ENCODE data around the gene AFG1L.
"Not testable (repeated sequence)": the region's sequence is repeated elsewhere in the genome, so short reads cannot be mapped to it uniquely, and the experiment has no call there.

The AFG1L gene

DNA sequence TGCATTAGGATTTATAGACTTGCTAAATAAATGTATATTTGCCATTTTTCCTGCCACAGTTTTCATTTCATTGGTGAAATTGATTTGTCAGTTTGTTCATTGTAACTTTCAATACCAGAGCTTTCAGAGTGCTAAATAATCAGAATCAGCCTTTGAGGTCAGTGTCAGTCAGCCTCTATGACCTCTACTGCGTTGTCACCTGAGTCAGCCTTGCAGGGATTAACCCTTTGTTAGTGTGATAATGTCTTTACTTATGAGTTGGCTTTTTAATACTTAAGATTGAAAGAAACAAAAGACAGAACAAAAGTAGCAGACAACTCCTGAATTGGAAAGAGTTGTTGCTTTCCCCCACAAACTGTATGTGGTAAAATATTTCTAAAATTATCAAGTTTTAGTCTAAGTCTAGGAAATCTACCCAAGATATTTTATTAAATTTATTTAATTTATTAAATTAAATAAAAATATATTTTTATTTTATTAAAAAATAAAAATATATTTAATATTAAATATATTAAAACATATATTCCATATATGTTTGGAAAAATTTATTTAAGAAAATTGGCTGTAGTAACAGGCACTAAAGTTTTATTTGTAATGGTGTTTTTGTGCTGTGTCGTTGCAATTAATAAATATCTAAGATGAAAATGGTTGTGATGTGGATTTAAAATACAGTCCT lies 125.2 kb downstream of the AFG1L start:
- DNase-seq = no peak

GRCh38 chr6:108421366-108421765 lies 126.5 kb downstream of the AFG1L start:
- DNase-seq = no peak

DNA sequence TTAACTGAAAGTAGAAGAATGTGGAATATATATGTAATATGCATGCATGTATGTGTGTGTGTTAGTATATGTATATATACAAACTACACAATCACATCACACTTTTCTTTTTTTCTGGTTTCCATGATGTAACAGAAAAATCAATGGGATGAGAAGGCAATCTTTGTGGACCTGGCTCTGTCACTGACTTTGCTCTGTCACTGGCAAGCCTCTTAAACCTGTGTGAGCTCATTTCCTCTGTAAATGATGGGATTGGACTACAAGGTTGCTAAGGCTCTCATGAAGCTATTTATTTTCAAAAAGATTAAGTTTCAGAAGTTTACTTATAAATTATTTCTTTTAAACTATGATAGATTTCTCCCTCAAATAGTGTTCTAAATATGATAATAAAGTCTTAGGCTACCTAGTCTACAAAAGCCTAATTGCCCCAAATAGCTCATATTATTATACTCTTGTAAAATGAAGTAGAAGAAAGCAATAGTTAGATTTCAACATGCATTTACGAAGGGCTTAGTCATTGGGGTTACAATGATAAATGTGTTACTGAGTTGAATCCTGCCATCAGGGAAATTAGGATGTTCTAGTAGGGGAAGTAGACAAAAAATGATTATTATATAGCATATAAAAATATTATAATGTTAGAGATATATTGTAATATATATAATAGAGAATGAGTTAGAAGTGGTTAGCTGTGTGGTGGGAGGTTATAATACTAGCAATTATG lies 129.3 kb downstream of the AFG1L start:
- no peak for DNase-seq

- DNase-seq = no peak
Measured at GRCh38 chr6:108425428-108425827, 130.6 kb downstream of the AFG1L start.

- DNase-seq = no peak
Measured at GRCh38 chr6:108432143-108432542, 137.3 kb downstream of the AFG1L start.

- DNase-seq = no peak
Measured at GRCh38 chr6:108432792-108433191, 137.9 kb downstream of the AFG1L start.

GRCh38 chr6:108434222-108434621 lies 139.4 kb downstream of the AFG1L start:
- DNase-seq = no peak

DNA sequence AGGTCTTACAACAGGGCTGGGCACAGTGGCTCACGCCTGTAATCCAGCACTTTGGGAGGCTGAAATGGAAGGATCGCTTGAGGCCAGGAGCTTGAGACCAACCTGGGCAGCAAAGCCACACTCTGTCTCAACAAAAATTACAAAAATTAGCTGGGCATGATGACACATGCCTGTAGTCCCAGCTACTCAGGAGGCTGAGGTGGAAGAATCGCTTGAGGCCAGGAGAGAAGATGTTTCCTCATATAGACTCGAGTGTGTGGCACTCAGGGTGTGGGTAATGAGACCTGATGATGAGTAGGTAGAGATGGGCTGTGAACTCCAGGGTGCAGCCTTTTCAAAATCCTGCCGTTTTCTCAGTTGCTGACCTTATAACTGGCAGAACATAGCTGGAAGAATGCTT lies 140.5 kb downstream of the AFG1L start:
- no peak for DNase-seq

- no peak for DNase-seq
Measured at GRCh38 chr6:108436771-108437170, 141.9 kb downstream of the AFG1L start.

GRCh38 chr6:108437821-108438220 lies 143.0 kb downstream of the AFG1L start:
- DNase-seq = no peak

DNA sequence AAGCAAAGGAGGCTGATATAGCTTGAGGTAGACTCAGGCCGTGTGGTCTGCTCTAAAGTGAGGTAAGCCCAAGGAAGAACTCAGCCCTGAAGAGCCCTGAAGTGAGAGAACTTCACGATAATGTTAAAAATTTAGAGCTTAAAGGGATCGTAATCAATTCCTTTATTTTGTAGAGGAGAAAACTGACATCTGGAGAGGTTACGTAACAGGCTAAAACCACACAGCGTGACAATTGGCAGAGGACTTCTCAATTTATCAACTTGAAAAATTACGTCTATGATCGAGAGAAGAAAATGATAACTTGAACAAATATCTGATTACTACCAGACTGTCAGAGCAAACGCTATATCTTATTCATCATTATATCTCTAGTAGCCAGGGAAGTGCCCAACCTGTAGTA lies 144.1 kb downstream of the AFG1L start:
- no peak for DNase-seq

DNA sequence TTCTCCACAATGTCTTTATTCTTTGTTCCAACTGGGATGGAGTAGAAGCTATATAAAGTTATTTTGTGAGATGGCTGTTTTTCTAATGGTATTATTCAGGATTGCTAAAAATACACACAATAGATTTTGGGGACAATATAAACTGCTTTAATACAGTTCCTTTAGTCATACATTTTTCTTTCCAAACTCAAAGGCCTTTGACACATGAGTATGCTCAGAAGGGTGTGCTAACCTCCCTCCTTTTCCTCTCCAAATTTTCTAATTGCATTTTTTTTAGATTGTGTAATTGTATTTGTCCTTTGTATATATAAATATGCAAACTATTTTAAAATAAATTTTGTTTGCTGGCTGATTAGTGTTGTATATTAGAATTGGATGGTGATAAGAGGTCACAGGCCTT lies 146.3 kb downstream of the AFG1L start:
- DNase-seq = no peak

DNA sequence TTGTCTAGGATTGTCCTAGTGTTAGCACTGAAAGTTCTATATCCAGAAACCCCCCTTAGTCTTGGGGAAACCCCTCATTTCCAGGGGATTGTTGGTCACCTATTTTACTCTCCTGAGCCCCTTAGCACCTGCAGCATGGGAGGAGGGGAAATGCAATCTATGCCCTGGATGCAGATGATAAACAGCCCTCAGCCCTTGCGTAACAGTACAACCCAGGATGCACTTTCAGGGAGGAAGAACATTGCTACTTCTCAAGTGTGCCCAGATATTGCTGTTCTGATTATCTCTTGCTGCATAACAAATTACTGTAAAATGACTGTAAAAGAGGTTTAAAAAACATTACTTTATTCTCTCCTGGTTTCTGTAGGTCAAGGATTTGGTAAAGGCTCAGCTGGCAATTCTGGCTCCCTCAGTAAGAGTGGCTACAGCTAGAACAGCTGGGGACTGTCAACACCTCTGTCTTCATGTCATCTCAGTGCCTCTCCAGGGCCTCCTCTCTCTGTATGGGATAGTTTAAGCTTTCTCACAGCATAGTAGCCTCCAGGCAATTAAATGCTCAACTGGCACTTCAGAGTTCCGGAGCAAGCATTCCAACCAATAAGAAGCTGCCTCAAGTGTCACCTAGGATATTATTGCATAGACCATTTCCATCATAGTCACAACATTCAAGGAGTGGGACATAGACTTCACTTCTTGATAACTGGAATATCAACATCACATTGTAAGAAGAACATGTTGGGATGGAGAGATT lies 148.1 kb downstream of the AFG1L start:
- no peak for DNase-seq

DNA sequence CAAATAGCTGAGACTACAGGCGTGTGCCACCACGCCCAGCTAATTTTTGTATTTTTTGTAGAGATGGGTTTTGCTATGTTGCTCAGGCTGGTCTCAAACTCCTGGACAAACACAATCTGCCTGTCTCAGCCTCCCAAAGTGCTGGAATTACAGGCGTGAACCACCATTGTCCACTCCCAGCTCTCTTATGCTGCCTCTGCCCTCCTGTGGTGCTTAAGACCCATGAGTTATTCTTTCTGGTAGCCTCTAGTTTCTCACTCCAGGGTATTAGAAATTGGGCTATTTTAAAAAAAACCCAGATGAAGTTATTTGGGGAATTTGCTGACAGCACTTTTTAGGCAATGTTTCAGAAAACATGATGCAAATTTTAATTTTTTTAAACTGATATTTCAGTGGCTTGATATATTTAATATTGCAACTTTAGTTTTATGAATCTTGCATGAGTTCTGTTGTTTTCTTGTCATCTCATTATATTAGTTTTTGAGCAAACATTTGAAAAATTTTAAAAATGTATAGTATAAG lies 151.8 kb downstream of the AFG1L start:
- DNase-seq = no peak

GRCh38 chr6:108448481-108448880 lies 153.6 kb downstream of the AFG1L start:
- no peak for DNase-seq

GRCh38 chr6:108449717-108450116 lies 154.9 kb downstream of the AFG1L start:
- DNase-seq = not testable (repeated sequence)

DNA sequence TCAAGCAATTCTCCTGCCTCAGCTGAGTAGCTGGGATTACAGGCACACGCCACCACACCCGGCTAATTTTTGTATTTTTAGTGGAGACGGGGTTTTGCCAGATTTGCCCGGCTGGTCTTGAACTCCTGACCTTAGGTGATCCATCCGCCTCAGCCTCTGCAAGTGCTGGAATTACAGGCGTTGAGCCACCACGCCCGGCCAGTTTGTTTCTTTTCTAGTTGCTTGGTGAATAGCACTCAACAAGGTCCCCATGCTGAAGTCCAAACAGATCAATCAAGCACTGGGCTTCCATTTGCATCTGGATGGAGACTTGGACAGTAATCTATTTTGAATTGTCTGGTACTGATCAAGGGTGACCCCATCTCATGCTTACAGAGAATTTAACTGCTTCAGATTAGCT lies 157.0 kb downstream of the AFG1L start:
- DNase-seq = no peak

DNA sequence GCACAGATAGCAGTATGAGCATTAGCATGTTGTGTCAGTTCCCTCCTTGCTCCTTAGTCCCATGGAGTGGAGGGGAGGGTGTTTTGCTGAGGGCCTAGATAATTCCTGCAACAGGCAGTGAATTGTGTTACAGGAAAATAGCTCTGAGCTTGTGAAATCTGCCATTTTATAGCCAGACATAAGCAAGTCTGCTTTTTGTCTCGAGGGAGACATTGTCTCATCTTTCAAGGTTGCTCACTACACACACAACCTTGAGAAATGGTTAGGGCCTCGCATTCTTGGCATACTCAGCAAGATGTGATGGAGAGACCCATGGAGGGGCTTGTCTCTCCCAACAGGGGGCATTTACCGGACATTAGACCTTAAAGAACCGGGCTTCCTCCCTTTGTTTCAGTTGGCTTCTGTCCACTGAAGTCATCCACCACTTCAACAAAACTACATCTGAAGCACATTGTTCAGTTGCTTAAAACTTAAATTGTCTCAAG lies 157.9 kb downstream of the AFG1L start:
- no peak for DNase-seq

GRCh38 chr6:108453601-108454185 lies 158.8 kb downstream of the AFG1L start:
- no peak for DNase-seq

GRCh38 chr6:108454356-108454755 lies 159.5 kb downstream of the AFG1L start:
- no peak for DNase-seq

DNA sequence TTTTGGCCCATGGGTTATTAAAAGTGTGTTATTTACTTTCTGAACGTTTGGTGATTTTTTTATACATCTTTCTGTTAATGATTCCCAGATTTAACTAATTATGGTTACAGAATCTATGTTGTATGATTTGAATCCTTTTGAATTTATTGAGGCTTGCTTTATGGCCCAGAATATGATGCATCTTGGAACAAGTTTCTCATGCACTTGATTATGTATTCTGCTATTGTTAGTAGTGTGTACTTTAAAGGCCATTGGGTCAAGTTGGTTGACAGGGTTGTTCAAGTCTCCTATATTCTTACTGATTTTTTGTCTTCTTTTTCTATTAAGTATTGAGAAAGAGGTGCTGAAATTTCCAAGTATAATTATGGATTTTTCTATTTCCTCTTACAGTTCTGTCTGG lies 160.8 kb downstream of the AFG1L start:
- no peak for DNase-seq

DNA sequence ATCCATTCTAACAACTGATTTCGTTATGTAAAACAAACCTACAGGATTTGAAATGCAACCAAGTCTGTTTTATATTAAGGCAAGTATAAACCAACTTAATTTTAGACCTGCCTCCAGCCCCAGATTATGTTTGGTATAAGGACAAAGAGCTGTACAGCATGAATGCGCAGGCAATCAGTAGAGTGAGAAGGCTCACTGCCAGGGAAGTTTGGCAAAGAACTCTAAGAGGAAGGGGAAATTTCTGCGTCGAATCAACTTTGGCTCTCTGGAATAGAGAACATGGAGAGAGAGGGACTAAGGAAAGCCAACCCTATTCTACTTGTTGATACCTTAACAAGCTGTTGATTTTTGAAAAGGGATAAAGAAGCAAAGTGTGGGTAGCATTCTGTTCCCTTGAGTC lies 168.9 kb downstream of the AFG1L start:
- DNase-seq = no peak

- DNase-seq = no peak
Measured at GRCh38 chr6:108464418-108465097, 169.7 kb downstream of the AFG1L start.
